Brain pericyte (primary cell): Measurements from ENCODE around the gene ZNF408.
"Not testable (repeated sequence)": the region's sequence is repeated elsewhere in the genome, so short reads cannot be mapped to it uniquely, and the experiment has no call there.

Experiments
- DNase-seq: peaks from one replicate; pipeline ENCODE4 v3.0.0-alpha.2; 2012; ENCODE audit warnings: low read depth, low spot score

The ZNF408 gene

DNA sequence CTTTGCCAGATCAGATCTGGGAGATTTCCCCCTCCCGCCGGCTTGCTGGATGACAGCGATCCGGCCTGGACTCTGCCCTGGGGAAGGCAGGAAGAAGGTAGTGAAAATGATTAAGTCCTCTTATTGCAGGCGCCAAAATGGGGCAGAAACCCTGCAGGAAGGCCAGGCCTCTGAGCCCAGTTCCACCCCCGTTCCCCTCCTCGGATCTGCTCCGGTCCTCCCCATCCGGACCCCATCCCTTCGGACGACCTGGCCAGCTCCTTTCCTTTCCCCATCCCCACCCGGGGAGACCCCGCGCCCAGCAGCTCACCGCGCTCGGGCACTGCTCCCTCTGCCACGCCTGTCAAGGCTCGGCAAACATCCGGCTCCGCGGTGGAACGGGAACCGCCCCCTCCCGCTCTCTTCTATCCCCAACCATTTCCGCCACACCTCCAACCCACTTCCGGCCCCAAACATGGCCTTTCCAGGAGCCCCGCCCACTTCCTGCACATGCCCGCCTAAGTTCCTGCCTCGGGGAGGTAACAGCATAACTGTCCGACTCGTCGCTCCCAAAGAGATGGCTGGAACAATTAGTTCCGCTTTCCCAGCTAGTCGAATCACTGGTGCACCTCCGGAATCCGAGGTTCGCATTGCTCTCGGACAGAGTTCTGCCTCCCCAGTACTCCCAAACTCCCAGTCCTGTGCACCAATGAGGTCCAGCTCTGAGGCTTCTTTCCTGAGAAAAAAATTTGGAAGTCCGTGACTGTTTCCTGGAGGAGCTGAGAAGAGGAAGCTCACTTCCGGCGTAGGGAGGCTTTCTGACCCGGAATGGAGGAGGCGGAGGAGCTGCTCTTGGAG, at the start of gene ZNF408, which contains the start of gene ARHGAP1:
TSS of gene ZNF408 (plus strand) at position 791 of the 837 bp plus-strand sequence. CDS start at position 808, 17 bp downstream.
TSS of gene ARHGAP1 (minus strand) at position 379 of the 837 bp plus-strand sequence. CDS start 4,512 bp downstream, outside the sequence.
- peak; percentile 95 for DNase-seq

DNA sequence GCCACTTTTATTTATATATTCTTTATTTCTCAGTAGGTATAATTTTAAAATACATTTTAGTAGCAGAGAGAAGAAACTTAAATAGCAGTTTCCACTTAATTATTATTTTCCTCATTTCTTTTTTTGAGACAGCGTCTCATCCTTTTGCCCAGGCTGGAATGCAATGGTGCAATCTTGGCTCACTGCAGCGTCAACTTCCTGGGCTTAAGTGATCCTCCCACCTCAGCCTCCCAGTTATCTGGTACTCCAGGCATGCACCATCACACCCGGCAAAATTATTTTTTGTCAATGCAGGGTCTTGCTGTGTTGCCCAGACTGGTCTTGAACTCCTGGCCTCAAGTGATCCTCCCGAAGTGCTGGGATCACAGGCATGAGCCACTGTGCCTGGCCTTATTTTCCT, 45.2 kb upstream of the ZNF408 start:
- no peak for DNase-seq

DNA sequence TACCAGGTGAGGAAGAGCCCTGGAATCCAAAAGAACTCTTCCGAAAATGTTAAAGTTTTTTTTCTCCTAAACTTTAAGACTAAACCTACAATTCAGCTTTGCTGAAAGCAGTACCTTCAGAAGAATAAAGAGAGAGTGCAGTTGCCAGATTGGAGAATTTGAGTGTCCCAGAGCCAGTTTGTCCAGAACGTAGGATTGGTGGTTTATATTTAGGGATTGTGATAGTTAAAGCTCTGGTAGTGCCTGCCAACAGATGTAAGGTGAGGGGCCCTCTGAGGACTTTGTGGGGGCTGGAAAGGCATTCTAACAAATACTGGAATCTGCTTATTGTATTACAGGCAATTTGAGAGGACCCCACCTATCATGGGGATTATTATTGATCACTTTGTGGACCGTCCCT, 43.6 kb upstream of the ZNF408 start:
- no peak for DNase-seq

GRCh38 chr11:46658259-46658658, 42.6 kb upstream of the ZNF408 start:
- no peak for DNase-seq

GRCh38 chr11:46659908-46660307, 40.9 kb upstream of the ZNF408 start:
- DNase-seq: no peak

GRCh38 chr11:46661836-46662235, 39.0 kb upstream of the ZNF408 start:
- no peak for DNase-seq

DNA sequence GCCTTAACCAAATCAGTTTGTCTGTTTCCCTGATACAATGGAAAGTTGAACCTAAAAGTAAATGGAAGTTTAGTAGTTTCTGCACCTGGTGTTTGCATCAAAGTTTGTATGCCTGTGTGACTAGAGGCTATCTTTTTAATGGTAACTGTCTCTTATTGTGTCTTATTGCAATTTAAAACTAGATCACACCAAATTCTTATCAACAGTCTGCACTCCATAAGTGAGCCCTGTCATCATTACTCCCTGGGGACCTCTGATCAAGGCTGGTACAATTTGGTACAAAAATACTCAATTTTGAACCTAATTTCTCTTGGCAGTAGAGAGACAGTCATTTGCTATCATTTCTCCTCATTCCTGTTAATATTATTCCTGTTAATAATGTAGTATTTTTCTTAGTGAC, 38.5 kb upstream of the ZNF408 start:
- no peak for DNase-seq

GRCh38 chr11:46663277-46663940, 37.4 kb upstream of the ZNF408 start:
- DNase-seq: no peak

DNA sequence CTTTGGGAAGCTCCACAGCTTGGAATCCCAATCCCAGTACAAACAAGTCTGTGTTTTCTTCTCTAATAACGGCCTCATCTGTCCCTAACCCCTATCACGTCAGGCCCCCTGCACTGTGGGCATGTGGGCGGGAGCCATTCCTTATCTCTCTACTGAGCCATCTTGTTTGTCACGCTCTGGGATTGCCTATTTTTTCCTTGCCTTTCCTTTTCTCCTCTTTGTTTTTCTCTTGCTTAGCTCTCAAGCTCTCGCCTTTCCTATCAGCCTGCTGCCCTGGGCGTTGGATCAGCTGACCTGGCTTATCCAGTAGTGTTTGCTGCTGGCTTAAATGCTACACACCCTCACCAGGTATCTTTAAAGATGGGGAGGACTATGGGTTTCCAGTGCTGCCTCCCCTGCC, 36.2 kb upstream of the ZNF408 start:
- no peak for DNase-seq

DNA sequence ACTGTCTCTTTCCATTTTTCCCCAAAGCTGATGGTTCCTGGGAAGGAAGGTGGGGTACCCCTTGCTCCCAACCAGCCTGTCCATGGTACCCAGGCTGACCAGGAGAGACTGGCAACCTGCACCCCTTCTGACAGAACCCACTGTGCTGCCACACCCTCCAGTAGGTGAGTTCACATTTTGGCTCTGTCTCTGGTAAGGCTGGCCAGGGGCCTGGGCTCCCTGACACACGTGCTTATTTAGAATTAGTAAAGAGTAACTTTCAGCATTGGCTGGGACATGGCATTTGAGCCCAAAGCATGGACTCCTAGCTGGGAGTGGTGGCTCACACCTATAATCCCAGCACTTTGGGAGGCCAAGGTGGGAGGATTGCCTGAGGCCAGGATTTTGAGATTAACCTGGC, 35.5 kb upstream of the ZNF408 start:
- no peak for DNase-seq

GRCh38 chr11:46666516-46666915, 34.3 kb upstream of the ZNF408 start:
- DNase-seq: no peak

GRCh38 chr11:46667043-46667481, 33.8 kb upstream of the ZNF408 start:
- no peak for DNase-seq

DNA sequence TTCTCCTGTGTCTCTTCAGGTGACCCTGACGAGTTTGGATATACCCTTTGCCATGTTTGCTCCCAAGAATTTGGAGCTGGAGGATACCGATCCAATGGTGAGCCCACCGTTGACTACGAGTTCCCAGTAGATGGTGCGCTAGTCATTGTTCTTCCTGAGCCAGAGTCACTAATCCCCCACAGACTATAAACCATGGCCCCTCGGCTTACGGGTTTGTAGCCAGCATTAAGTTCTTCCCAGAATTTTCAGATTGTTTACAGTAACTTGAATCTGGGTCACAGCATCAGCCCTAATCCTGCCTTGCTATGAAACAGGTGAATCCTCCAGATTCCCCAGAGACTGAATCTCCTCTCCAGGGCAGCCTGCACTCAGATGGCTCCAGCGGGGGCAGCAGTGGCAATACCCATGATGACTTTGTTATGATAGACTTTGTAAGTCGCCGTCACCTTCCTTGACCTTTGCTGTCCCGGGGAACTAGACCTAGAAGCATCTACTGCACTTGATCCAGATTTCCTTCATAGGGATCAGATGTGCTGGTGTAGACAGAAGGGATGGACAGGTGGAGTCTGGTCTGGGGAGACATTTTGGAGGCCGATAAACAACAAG, 32.2 kb upstream of the ZNF408 start:
- DNase-seq: no peak

DNA sequence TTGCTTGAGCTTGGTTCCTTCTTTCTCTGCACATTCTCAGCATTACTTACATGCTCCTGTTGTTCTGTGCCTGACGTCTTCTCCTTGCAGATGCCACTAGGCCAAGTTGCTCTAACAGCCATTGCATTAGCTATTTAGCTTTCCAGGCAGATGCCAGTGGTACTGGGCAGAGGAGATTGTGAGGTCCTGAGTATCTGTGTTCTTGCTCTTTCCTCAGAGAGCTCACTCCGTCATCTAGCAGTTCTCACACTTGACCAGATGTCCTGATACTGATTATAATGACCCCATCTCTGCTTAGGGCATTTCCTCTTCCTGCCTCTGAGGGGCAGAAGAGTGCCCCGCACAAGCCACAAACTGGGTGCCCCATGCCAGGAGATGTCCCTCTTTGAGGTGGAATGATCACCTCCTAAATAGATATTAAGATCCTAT, 31.1 kb upstream of the ZNF408 start:
- no peak for DNase-seq

GRCh38 chr11:46670521-46670920, 30.3 kb upstream of the ZNF408 start:
- DNase-seq: not testable (repeated sequence)

DNA sequence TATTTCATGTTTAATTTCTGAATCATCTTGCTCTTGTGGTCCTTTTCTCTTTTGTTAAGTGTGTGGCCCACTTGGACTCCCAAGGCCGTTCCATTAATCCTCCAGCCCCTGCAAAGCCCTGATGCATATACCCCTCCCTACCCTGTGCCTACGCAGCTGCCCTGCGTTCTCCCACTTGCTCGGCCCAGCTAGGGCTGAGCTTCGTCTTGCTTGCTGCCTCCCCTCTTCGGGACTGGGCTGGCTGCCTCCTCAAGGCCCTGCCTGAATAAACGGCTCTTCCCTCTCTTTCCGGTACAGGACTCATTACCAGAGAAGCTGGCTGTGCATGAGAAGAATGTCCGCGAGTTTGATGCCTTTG, 28.9 kb upstream of the ZNF408 start:
- no peak for DNase-seq

DNA sequence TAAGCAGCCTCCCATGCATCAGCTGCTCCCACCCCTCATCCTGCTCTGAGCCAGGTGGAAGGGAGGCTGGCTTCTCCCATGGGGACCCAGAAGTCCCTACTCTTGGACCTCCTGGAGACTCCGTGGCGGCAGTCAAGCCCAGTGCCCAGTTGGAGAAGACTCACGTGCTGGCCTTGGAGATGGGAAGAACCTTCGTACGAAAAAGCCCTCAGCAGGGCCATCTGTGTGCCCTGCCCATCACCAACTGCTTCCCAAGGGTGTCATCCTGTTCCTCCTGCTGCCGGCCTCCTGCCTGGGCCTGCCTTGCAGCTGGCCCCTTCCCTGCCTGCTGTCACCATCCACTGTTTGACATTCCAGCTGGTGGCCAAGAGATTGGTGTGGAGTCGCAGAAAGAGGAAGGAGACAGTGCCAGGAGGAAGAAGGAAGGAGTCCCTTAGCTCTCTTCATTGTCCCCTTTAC, 28.4 kb upstream of the ZNF408 start:
- no peak for DNase-seq

DNA sequence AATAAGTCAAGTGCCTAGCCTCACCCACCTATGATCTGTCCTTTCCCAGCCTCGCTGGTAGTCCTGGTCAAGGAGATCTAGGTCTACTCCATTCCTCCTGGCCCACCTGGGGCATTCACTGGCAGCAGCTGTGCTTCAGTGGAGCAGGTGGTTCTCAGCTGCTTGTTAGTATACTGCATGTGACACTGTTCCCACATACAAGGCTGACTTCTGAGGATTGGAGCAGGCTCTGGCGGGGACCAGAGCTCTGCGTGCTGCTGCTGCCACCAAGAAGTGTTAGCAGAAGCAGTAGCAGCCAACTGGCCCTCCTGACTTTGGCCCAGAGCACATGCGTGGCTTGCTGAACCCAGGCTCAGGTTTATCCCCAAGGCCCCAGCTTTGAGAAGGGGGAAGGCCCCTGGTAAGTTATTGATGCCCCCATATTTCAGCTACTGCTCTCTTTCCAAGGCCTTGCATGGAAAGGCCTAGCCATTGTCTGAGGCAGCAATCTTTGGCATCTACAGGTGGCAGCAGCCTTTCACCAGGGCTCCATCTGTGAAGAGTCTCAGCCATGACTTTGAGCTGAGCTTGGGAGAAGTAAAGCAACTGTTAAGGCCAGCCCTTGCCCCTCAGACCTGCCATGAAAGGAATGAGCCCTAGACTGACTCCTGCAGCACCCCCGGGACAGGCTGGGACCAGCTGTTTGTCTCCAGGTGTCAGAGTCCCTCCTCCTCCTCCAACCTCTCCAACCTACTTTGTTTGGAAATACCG, 26.9 kb upstream of the ZNF408 start:
- no peak for DNase-seq

- no peak for DNase-seq
These were observed 26.2 kb upstream of the ZNF408 start for GRCh38 chr11:46674463-46675287.

- no peak for DNase-seq
These were observed 25.5 kb upstream of the ZNF408 start for GRCh38 chr11:46675288-46675851.
